Astrocyte (in vitro differentiated cells and primary cell): ENCODE results near the gene DNAAF8. TPM values are rescaled to one million over a fixed set of nuclear protein-coding genes. Genes with fewer than 3 reads are reported as not detected.

Experiments
- DNase-seq: peaks from one replicate; pipeline ENCODE4 v3.0.0-alpha.2; 2010; ENCODE audit warnings: low read depth
- FAIRE-seq: peaks from 2 replicates; lab custom pipeline; 2011; peaks lifted over from hg19 to GRCh38; lab: Jason Lieb, UNC
- H2AFZ ChIP-seq: 2 replicates; pipeline ENCODE4 v1.6.0; 2012; ENCODE audit warnings: low read depth, low read length, inconsistent platforms
- H3K27ac ChIP-seq: 2 replicates; pipeline ENCODE4 v1.5.1; 2011; ENCODE audit warnings: low read depth, low read length, inconsistent platforms
- H3K27me3 ChIP-seq: 2 replicates; pipeline ENCODE4 v1.6.0; 2011; ENCODE audit warnings: low read length, inconsistent platforms; ENCODE audit not compliant: insufficient read depth
- H3K36me3 ChIP-seq: 2 replicates; pipeline ENCODE4 v1.5.1; 2011; ENCODE audit warnings: low read length, inconsistent platforms; ENCODE audit not compliant: insufficient read depth
- H3K4me1 ChIP-seq: 2 replicates; pipeline ENCODE4 v1.5.1; 2011; ENCODE audit warnings: low read length, inconsistent platforms; ENCODE audit not compliant: insufficient read depth
- H3K4me2 ChIP-seq: 2 replicates; pipeline ENCODE4 v1.6.0; 2012; ENCODE audit warnings: low read length, inconsistent platforms
- H3K4me3 ChIP-seq: 2 replicates; pipeline ENCODE4 v1.5.1; 2011; ENCODE audit warnings: low read depth, mild to moderate bottlenecking, low read length, inconsistent platforms; ENCODE audit not compliant: insufficient read depth
- H3K79me2 ChIP-seq: 2 replicates; pipeline ENCODE4 v1.6.0; 2012; ENCODE audit warnings: mild to moderate bottlenecking, low read length, inconsistent platforms; ENCODE audit not compliant: insufficient read depth
- H3K9ac ChIP-seq: 2 replicates; pipeline ENCODE4 v1.6.0; 2012; ENCODE audit warnings: mild to moderate bottlenecking, low read length, inconsistent platforms
- H3K9me3 ChIP-seq: 2 replicates; pipeline ENCODE4 v1.5.1; 2012; ENCODE audit warnings: low read depth, mild to moderate bottlenecking, low read length, inconsistent platforms; ENCODE audit not compliant: insufficient read depth
- H4K20me1 ChIP-seq: 2 replicates; pipeline ENCODE4 v1.6.0; 2012; ENCODE audit warnings: low read length, inconsistent platforms; ENCODE audit not compliant: insufficient read depth
- H3K27ac Mint-ChIP-seq: one replicate; pipeline ENCODE4 v1.8.0; 2021; ENCODE audit warnings: mild to moderate bottlenecking, mixed read lengths; ENCODE audit not compliant: unreplicated experiment
- H3K27me3 Mint-ChIP-seq: one replicate; pipeline ENCODE4 v1.8.0; 2021; ENCODE audit warnings: low read depth, mixed read lengths; ENCODE audit not compliant: unreplicated experiment
- H3K36me3 Mint-ChIP-seq: one replicate; pipeline ENCODE4 v1.8.0; 2021; ENCODE audit warnings: low read depth, mixed read lengths; ENCODE audit not compliant: unreplicated experiment
- H3K4me1 Mint-ChIP-seq: one replicate; pipeline ENCODE4 v1.8.0; 2021; ENCODE audit warnings: low read depth, mixed read lengths; ENCODE audit not compliant: unreplicated experiment
- H3K4me3 Mint-ChIP-seq: one replicate; pipeline ENCODE4 v1.8.0; 2021; ENCODE audit warnings: mild to moderate bottlenecking, moderate library complexity, mixed read lengths; ENCODE audit not compliant: unreplicated experiment
- H3K9me3 Mint-ChIP-seq: one replicate; pipeline ENCODE4 v1.8.0; 2021; ENCODE audit warnings: mild to moderate bottlenecking, mixed read lengths; ENCODE audit not compliant: unreplicated experiment
- CTCF ChIP-seq: IDR thresholded peaks from 2 replicates; pipeline ENCODE4 v1.5.1; 2011; ENCODE audit warnings: low read depth, mild to moderate bottlenecking, inconsistent platforms, low read length, moderate library complexity; ENCODE audit not compliant: insufficient read depth
- EZH2 ChIP-seq: IDR thresholded peaks from 2 replicates; pipeline ENCODE4 v1.6.1; 2012; ENCODE audit warnings: mild to moderate bottlenecking, low read length, inconsistent platforms; ENCODE audit not compliant: insufficient read depth
- total RNA-seq: library from RNA; stranded (reverse); gene quantifications from 2 replicates; pipeline ENCODE4 v1.2.1, GENCODE V29; 2021

DNAAF8 gene
- total RNA-seq, 1 donor from 2014 or later = 2.7 TPM

GRCh38 chr16:4790871-4791270 lies 56.5 kb downstream of the DNAAF8 start:
- Histone ChIP-seq H3K9ac (no peak overlapping the region), H3K36me3 (no peaks in the 10 kb centered on the region), H3K4me2 (no peak overlapping the region), H3K9me3 (no peaks in the 10 kb centered on the region), H3K4me3 (no peak overlapping the region), H4K20me1 (no peaks in the 10 kb centered on the region), H2AFZ (no peak overlapping the region), H3K27me3 (no peaks in the 10 kb centered on the region), H3K27ac (no peak overlapping the region), H3K4me1 (no peaks in the 10 kb centered on the region), H3K79me2 (no peaks in the 10 kb centered on the region)
- H3K27ac Mint-ChIP-seq = no peak overlapping the region
- peaks cover 5% of the 10 kb centered on the region for H3K27me3 Mint-ChIP-seq
- TF ChIP-seq CTCF = no peak
- no peak for TF ChIP-seq EZH2
- no peaks in the 10 kb centered on the region for H3K4me1 Mint-ChIP-seq
- H3K9me3 Mint-ChIP-seq = peaks cover 5% of the 10 kb centered on the region
- no peak overlapping the region for H3K4me3 Mint-ChIP-seq
- peaks cover 5% of the 10 kb centered on the region for H3K36me3 Mint-ChIP-seq
- DNase-seq = no peak
- FAIRE-seq = no peak

- no peak for TF ChIP-seq EZH2
- TF ChIP-seq CTCF = no peak
- Histone ChIP-seq H2AFZ (no peak overlapping the region), H3K27me3 (no peaks in the 10 kb centered on the region), H3K4me2 (no peak overlapping the region), H3K9me3 (no peaks in the 10 kb centered on the region), H4K20me1 (no peaks in the 10 kb centered on the region), H3K27ac (no peak overlapping the region), H3K4me1 (no peaks in the 10 kb centered on the region), H3K36me3 (no peaks in the 10 kb centered on the region), H3K79me2 (no peaks in the 10 kb centered on the region), H3K4me3 (no peak overlapping the region), H3K9ac (no peak overlapping the region)
- Mint-ChIP-seq H3K9me3 (peaks cover 5% of the 10 kb centered on the region), H3K4me1 (no peaks in the 10 kb centered on the region), H3K4me3 (no peak overlapping the region), H3K27ac (no peak overlapping the region), H3K36me3 (peaks cover 3% of the 10 kb centered on the region), H3K27me3 (peaks cover 1% of the 10 kb centered on the region)
- DNase-seq (no peak), FAIRE-seq (no peak)
Measured at GRCh38 chr16:4792951-4793513, 58.7 kb downstream of the DNAAF8 start.

GRCh38 chr16:4795181-4795827 lies 61.0 kb downstream of the DNAAF8 start, which contains the start of gene SMIM22:
Gene SMIM22 (plus strand): TSS chr16:4795369. CDS start chr16:4795735, 366 bp downstream.
- peaks cover 5% of the 10 kb centered on the region for H3K9me3 Mint-ChIP-seq
- H2AFZ ChIP-seq = no peak within 1 kb of the TSS
- peaks cover 8% of the 10 kb centered on the region for H3K36me3 Mint-ChIP-seq
- H3K27ac ChIP-seq = no peak within 1 kb of the TSS
- peaks cover 8% of the 10 kb centered on the region for H4K20me1 ChIP-seq
- no peaks in the 10 kb centered on the region for H3K79me2 ChIP-seq
- H3K4me1 ChIP-seq = no peaks in the 10 kb centered on the region
- no peak within 1 kb of the TSS for H3K9ac ChIP-seq
- FAIRE-seq (no peak), DNase-seq (no peak)
- no peaks in the 10 kb centered on the region for H3K27me3 ChIP-seq
- H3K4me3 Mint-ChIP-seq = no peak within 1 kb of the TSS
- no peaks in the 10 kb centered on the region for H3K4me1 Mint-ChIP-seq
- peaks cover 2% of the 10 kb centered on the region for H3K36me3 ChIP-seq
- no peak within 1 kb of the TSS for H3K4me3 ChIP-seq
- H3K9me3 ChIP-seq = no peaks in the 10 kb centered on the region
- TF ChIP-seq EZH2 (no peak), CTCF (no peak)
- no peaks in the 10 kb centered on the region for H3K27me3 Mint-ChIP-seq
- no peak within 1 kb of the TSS for H3K4me2 ChIP-seq
- no peak within 1 kb of the TSS for H3K27ac Mint-ChIP-seq
